SK-N-SH treated with all-trans-retinoic acid at 6 μM for 48 hours (cell line): ENCODE results near the gene RNF169.

ENCODE experiments used
- ATAC-seq: fragments of 200-7000 bp; cut with Tn5 transposase; 3 replicates; pipeline ENCODE4 v1.9.1; 2020; ENCODE audit warnings: mild to moderate bottlenecking, moderate library complexity
- ARNTL ChIP-seq: fragments of 450-650 bp; formaldehyde crosslinking; IDR thresholded peaks from 2 replicates; pipeline ENCODE4 v1.5.0; 2020; ENCODE audit warnings: low read depth, mild to moderate bottlenecking, moderate library complexity, borderline replicate concordance
- BACH2 ChIP-seq: fragments of 250-450 bp; sonication (Bioruptor Pico); IDR thresholded peaks from 2 replicates; pipeline ENCODE4 v1.9.0; 2021; ENCODE audit warnings: mild to moderate bottlenecking, borderline replicate concordance
- CREB5 ChIP-seq: fragments of 250-450 bp; sonication (Bioruptor Pico); IDR thresholded peaks from 2 replicates; pipeline ENCODE4 v1.5.1; 2020; ENCODE audit warnings: low read depth, mild to moderate bottlenecking, moderate library complexity
- CSDC2 ChIP-seq: fragments of 250-450 bp; sonication (Bioruptor Pico); IDR thresholded peaks from 2 replicates; pipeline ENCODE4 v1.5.0; 2020; ENCODE audit warnings: mild to moderate bottlenecking, moderate library complexity
- ESRRG ChIP-seq: fragments of 250-450 bp; sonication (Bioruptor Pico); IDR thresholded peaks from 2 replicates; pipeline ENCODE4 v1.6.1; 2021; ENCODE audit warnings: mild to moderate bottlenecking
- GLIS3 ChIP-seq: fragments of 250-450 bp; sonication (Bioruptor Pico); IDR thresholded peaks from 2 replicates; pipeline ENCODE4 v1.5.0; 2020; ENCODE audit warnings: mild to moderate bottlenecking, moderate library complexity
- ISL1 ChIP-seq: fragments of 250-450 bp; sonication (Bioruptor Pico); IDR thresholded peaks from 2 replicates; pipeline ENCODE4 v2.1.2; 2022; ENCODE audit warnings: mild to moderate bottlenecking, moderate library complexity
- RARB ChIP-seq: fragments of 250-450 bp; sonication (Bioruptor Pico); IDR thresholded peaks from 2 replicates; pipeline ENCODE4 v1.8.0; 2021; ENCODE audit warnings: mild to moderate bottlenecking, moderate library complexity
- SNAI2 ChIP-seq: fragments of 250-450 bp; sonication (Bioruptor Pico); IDR thresholded peaks from 2 replicates; pipeline ENCODE4 v1.5.0; 2020; ENCODE audit warnings: mild to moderate bottlenecking, moderate library complexity
- TCF4 ChIP-seq: fragments of 250-450 bp; sonication (Bioruptor Pico); IDR thresholded peaks from 2 replicates; pipeline ENCODE4 v1.8.0; 2021; ENCODE audit warnings: mild to moderate bottlenecking, moderate library complexity, borderline replicate concordance
- TOX ChIP-seq: fragments of 250-450 bp; sonication (Bioruptor Pico); IDR thresholded peaks from 2 replicates; pipeline ENCODE4 v1.8.0; 2021; ENCODE audit warnings: mild to moderate bottlenecking, moderate library complexity, borderline replicate concordance
- TSHZ2 ChIP-seq: fragments of 250-450 bp; sonication (Bioruptor Pico); IDR thresholded peaks from 2 replicates; pipeline ENCODE4 v1.5.0; 2020; ENCODE audit warnings: mild to moderate bottlenecking, moderate library complexity
- ZC3H10 ChIP-seq: fragments of 250-450 bp; sonication (Bioruptor Pico); IDR thresholded peaks from 2 replicates; pipeline ENCODE4 v1.5.1; 2021; ENCODE audit warnings: mild to moderate bottlenecking, moderate library complexity
- ZFP3 ChIP-seq: fragments of 250-450 bp; sonication (Bioruptor Pico); IDR thresholded peaks from 2 replicates; pipeline ENCODE4 v1.5.0; 2020; ENCODE audit warnings: mild to moderate bottlenecking, moderate library complexity
- ZFP30 ChIP-seq: fragments of 450-650 bp; formaldehyde crosslinking; IDR thresholded peaks from 2 replicates; pipeline ENCODE4 v1.5.0; 2022; ENCODE audit warnings: mild to moderate bottlenecking, moderate library complexity
- ZNF70 ChIP-seq: fragments of 450-650 bp; formaldehyde crosslinking; IDR thresholded peaks from 2 replicates; pipeline ENCODE4 v1.5.0; 2020; ENCODE audit warnings: mild to moderate bottlenecking, moderate library complexity
- TF ChIP-seq, protein P1 (sequence below): fragments of 250-450 bp; sonication (Bioruptor Pico); IDR thresholded peaks from 2 replicates; pipeline ENCODE4 v1.8.0; 2021; ENCODE audit warnings: low read depth, mild to moderate bottlenecking, moderate library complexity, borderline replicate concordance
- TF ChIP-seq, protein P2 (sequence below): fragments of 250-450 bp; sonication (Bioruptor Pico); IDR thresholded peaks from 2 replicates; pipeline ENCODE4 v1.5.1; 2021; ENCODE audit warnings: mild to moderate bottlenecking, moderate library complexity
- TF ChIP-seq, protein P3 (sequence below): fragments of 250-450 bp; sonication (Bioruptor Pico); IDR thresholded peaks from 2 replicates; pipeline ENCODE4 v1.8.0; 2020; ENCODE audit warnings: mild to moderate bottlenecking, moderate library complexity, borderline replicate concordance

Gene RNF169

DNA sequence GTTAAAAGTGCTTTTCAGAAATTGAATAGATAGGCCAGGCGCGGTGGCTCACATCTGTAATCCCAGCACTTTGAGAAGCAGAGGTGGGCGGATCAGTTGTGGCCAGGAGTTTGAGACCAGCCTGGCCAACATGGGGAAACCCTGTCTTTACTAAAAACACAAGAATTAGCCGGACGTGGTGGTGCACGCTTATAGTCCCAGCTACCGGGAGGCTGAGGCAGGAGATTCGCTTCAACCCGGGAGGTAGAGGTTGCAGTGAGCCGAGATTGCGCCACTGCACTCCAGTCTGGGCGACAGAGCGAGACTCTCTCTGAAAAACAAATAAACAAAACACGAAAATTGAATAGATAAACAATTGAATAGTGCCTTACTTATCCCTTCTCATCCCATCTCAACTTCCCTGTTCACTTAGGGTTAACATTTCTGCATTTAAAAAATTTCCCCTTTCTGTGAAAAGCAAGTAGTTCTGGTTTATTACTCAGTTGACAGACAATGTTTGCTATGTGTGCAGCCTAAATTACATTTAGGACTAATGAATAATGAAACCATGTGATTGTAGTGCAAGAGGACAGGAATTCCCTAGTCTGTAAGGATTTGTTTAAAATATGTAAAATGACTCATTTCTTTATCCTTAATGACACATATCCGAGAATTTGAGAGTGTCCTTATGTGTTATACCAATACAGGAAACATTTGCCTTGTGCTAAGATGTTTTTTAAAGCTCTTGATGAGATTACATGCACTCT, 6.0 kb downstream of the RNF169 start (continued):
- TF ChIP-seq BACH2 (CRISPR knock-in tag) (no peak), TCF4 (CRISPR knock-in tag) (no peak)
- TF ChIP-seq, protein P1, sequence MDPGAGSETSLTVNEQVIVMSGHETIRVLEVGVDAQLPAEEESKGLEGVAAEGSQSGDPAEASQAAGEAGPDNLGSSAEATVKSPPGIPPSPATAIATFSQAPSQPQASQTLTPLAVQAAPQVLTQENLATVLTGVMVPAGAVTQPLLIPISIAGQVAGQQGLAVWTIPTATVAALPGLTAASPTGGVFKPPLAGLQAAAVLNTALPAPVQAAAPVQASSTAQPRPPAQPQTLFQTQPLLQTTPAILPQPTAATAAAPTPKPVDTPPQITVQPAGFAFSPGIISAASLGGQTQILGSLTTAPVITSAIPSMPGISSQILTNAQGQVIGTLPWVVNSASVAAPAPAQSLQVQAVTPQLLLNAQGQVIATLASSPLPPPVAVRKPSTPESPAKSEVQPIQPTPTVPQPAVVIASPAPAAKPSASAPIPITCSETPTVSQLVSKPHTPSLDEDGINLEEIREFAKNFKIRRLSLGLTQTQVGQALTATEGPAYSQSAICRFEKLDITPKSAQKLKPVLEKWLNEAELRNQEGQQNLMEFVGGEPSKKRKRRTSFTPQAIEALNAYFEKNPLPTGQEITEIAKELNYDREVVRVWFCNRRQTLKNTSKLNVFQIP (CRISPR knock-in tag): no peak
- TF ChIP-seq, protein P2, sequence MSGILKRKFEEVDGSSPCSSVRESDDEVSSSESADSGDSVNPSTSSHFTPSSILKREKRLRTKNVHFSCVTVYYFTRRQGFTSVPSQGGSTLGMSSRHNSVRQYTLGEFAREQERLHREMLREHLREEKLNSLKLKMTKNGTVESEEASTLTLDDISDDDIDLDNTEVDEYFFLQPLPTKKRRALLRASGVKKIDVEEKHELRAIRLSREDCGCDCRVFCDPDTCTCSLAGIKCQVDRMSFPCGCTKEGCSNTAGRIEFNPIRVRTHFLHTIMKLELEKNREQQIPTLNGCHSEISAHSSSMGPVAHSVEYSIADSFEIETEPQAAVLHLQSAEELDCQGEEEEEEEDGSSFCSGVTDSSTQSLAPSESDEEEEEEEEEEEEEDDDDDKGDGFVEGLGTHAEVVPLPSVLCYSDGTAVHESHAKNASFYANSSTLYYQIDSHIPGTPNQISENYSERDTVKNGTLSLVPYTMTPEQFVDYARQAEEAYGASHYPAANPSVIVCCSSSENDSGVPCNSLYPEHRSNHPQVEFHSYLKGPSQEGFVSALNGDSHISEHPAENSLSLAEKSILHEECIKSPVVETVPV: no peak

- peak; percentile 19; the same call in 1 of the 3 replicates for ATAC-seq
Measured at GRCh38 chr11:74755395-74755995, 6.8 kb downstream of the RNF169 start.

GRCh38 chr11:74756571-74756970, 7.9 kb downstream of the RNF169 start:
- no peak for ATAC-seq
- no peak for TF ChIP-seq CSDC2 (CRISPR knock-in tag)
- TF ChIP-seq ZNF70 (CRISPR knock-in tag): no peak
- no peak for TF ChIP-seq CREB5 (CRISPR knock-in tag)
- TF ChIP-seq SNAI2 (CRISPR knock-in tag): no peak
- TF ChIP-seq TCF4 (CRISPR knock-in tag): no peak
- TF ChIP-seq TSHZ2 (CRISPR knock-in tag): no peak
- no peak for TF ChIP-seq ZFP30 (CRISPR knock-in tag)
- TF ChIP-seq ESRRG: no peak
- no peak for TF ChIP-seq ISL1 (CRISPR knock-in tag)
- TF ChIP-seq, protein P2: no peak
- no peak for TF ChIP-seq RARB (CRISPR knock-in tag)

More at GRCh38 chr11:74755395-74755995, 6.8 kb downstream of the RNF169 start:
- TF ChIP-seq ZFP3 (CRISPR knock-in tag) (no peak), RARB (CRISPR knock-in tag) (no peak), BACH2 (CRISPR knock-in tag) (no peak), ZC3H10 (CRISPR knock-in tag) (no peak), TOX (CRISPR knock-in tag) (no peak), ISL1 (CRISPR knock-in tag) (no peak), ARNTL (CRISPR knock-in tag) (no peak), GLIS3 (no peak), ZNF70 (CRISPR knock-in tag) (no peak), CREB5 (CRISPR knock-in tag) (no peak)
- TF ChIP-seq, protein P2: no peak
- TF ChIP-seq, protein P3, sequence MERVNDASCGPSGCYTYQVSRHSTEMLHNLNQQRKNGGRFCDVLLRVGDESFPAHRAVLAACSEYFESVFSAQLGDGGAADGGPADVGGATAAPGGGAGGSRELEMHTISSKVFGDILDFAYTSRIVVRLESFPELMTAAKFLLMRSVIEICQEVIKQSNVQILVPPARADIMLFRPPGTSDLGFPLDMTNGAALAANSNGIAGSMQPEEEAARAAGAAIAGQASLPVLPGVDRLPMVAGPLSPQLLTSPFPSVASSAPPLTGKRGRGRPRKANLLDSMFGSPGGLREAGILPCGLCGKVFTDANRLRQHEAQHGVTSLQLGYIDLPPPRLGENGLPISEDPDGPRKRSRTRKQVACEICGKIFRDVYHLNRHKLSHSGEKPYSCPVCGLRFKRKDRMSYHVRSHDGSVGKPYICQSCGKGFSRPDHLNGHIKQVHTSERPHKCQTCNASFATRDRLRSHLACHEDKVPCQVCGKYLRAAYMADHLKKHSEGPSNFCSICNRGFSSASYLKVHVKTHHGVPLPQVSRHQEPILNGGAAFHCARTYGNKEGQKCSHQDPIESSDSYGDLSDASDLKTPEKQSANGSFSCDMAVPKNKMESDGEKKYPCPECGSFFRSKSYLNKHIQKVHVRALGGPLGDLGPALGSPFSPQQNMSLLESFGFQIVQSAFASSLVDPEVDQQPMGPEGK: no peak
